Cortex of kidney (tissue), 1 donor: Measurements from ENCODE around the gene PIK3C3.
"Not testable (repeated sequence)": the region's sequence is repeated elsewhere in the genome, so short reads cannot be mapped to it uniquely, and the experiment has no call there.

Experiments used
- DNase-seq: peaks from one replicate; lab custom pipeline; 2025; lab: John Stamatoyannopoulos, UW

Gene PIK3C3

DNA sequence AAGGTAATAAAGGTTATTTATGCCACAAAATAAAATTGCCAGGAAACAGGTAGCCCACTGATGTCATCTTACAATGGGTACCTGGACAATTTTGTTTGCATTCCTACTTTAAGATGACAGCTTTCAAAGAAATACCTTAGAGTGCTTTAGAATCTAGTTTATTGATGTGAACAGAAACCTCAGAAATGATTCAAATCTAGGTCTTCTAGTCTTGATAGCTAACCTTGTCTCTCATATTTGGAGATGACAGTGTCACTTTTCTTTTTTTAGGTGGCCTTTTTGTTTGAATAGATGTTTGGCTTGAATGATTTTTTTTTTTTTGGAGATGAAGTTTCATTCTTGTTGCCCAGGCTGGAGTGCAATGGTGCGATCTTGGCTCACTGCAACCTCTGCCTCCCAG lies 69.1 kb downstream of the PIK3C3 start:
- DNase-seq: no peak

DNA sequence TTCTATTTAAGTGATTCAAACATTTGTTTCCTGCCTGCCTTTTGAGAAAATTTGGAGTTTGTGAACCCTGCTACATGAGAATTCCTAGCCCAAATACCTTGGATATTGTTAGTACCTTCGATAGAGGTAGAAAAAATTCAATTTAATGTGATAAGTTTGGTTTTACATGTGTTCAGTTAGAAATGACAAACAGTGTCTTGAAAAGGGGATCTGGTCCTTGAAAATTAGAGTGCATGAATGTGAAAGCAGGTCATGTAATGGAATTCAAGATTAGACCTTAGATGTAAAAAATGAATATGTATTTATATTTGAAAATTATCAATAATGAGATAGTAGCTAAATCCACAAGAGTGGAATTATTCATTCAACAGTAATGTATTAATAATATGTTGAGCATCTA lies 70.5 kb downstream of the PIK3C3 start:
- DNase-seq: no peak

DNA sequence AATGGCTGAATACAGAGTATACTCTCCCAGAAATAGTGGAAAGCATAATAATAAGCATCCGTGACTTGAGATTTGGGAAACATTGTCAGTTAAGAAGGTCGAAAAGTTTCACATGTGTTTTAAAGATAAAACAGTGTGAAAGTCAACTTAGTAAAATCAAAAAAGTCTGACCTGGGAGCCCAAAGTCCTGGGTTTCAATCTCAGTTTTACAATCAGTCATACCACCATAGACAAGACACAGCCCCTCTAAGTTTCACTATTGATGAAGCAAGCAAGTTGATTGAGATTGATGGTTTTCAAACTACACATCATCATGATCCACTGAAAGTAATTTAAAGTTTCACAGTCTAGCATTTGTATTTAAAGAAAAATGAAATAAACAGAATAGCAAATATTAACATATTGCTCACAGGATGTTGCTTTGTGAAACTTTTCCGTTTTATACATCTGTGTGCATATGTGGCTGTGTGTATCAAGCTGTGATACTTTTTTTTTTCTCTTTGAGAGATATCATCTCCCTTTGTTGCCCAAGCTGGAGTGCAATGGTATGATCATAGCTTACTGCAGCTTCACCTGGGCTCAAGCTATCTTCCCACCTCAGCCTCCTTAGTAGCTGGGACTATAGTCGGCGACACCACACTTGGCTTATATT lies 71.1 kb downstream of the PIK3C3 start:
- no peak for DNase-seq

DNA sequence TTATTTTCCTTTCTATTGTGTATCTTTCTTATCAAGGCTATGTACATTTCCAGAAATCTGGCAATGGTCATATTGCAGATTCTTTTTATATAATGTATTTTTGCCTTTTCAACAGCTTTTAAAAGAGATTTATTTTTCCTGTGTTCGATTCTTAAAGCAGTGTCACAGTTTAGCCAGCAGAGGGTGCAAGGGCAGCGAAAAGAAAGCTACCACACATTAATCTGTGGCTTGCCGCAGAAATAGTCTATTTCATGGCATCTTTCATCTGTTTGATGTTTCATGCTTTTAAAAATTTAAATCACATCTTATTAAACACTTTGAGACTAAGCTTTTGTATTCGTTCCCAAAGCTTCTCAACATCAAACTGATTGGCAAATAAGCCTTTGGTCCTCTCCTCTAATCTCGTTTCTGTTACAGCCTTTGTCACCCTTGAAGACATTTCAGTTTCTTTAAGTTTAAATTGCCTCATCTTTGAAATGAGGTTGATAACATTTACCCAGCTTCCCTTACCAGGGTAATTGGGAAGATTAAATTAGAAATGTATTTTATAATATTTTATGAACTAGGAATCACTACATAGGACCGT lies 73.3 kb downstream of the PIK3C3 start:
- DNase-seq: no peak

DNA sequence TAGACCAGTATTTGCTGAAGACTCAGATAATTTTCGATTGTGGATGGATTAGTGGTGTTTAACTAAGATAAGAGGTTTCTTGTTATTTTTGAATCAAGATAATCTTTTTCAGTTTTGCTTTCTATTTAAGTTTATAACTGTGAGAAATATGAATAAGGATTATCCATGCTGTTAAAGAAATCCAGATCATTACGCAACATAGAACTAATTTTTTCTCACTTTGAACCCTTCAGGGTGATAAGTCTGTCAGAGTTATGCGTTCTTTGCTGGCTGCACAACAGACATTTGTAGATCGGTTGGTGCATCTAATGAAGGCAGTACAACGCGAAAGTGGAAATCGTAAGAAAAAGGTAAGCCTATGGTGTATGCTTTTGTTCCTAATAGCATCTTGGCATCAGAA lies 74.1 kb downstream of the PIK3C3 start:
- no peak for DNase-seq

DNA sequence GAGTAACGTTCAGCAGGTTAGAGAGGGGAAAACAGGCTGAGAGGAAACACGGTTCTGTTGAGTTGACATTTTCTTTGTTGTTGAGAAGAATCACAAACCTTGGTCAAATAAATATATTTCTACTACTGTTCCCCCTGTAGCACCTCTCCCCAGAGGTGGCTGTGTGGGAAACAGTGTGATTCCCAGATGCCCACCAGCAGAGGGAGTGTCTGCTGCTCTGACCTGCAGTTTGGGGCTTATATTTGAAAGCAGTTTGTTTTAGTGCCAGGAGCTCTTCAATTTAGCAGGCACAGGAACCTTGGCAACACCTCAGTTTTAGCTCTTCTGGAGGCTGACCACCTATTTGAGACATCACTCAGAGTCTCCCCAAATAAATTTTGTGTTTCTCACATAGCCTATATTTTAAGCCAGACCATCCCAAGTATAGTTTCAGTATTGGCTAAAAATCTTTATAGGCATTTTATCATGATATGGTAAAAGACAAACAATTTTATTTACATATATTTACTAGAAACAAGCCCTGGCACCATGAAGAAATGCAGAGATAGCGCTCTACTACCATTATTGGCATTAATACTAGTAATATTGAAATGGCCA lies 75.7 kb downstream of the PIK3C3 start:
- DNase-seq: no peak

DNA sequence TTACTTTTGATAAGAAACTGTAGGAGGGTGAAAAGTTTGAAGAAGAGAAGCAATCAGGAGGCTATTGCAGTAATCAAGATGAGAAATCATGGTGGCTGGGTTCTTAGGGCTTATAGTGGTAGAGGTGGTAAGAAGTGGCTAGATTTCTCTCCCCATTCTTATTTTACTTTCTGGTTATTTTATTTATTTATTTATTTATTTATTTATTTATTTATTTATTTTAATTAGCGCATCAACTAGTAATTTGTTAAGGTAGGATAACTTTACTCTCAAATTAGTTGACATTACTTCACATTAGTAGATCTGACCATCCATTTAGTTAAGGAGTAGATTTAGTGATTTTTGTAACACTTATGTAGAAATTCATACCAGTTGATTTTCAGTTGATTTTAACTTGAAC lies 77.4 kb downstream of the PIK3C3 start:
- DNase-seq: no peak

DNA sequence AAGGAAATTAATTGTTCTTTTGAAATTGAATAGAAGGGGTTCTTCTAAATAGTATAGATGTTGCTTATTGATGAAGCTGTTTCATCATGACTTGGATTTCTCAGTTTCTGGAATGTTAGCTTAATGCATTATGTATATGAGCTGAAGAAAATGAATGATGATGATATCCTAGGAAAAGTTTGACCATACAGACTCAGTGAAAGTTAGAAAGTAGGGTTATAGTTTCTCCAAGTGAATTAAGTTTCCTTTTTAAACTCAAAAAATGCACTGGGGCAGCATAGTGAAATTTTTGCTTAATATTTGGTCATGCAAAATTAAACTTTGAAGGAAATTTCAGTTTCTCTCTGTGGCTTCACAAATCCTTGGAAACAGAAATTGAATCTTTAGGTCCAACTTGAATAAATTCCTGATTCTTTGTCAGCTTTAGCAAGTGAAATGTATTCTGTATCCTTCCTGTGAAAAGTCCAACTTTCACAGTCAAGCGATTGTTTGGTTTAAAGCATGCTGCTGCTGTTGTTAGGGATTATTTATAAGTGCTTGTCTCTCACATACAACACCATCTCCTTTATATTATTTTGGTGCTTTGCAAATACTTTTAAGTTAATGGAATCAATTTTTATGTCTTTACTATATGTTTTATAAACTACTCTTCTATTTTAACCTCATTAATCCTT lies 78.2 kb downstream of the PIK3C3 start:
- no peak for DNase-seq

DNA sequence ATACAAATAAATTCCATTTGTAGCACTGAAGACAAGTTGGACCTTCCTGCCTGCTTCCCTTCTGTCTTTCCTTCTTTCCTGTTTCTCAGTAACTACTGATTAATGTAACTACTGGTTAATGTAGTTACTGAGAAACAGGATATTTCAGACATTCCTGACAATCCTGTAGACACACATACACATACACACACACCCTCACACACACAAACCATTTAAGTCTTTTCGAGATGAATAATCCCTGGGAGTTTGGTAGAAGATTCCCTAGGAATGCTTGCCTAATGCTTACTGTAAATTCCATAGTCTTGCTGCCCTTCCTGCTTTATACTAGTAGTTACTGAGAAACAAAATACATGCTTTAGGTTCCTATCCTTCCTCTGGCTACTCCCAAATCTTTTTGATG lies 83.9 kb downstream of the PIK3C3 start:
- DNase-seq: no peak

DNA sequence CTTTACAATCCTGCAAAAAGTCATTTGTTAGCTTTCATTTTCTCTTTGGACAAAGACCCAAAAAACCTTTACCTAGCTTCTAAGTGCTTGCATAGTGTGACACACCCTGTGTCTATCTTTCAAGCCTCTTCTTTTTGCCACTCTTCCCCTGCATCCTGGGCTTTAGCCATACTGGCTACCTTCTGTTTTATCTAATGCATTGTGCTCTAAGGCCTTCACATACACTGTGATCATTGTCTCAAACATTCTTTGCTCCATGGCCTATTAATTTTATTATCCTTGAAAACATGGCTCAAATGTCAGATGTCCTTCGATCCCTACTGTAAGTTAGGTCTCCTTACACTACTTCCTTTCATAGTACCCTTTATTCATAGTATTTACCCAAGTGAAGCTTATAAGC lies 84.4 kb downstream of the PIK3C3 start:
- no peak for DNase-seq

DNA sequence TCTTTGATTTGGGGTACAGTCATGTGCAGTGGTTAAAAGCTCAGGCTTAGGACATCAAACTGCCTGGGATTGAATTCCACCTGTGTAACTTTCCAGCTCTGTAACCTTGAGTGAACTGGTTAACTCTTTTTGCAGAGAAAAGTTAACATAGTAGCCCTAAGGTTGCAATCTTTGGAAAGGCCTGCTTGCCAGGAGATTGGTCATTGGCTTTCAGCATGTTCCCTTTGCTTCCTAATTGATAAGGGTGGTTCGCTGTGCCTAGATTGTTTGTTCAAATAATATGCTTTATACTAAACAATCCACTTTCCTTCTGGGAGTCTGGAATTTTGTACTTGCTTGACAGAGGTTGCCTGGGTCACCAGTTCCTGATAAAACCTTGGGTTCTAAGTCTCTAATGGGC lies 86.8 kb downstream of the PIK3C3 start:
- DNase-seq: no peak

DNA sequence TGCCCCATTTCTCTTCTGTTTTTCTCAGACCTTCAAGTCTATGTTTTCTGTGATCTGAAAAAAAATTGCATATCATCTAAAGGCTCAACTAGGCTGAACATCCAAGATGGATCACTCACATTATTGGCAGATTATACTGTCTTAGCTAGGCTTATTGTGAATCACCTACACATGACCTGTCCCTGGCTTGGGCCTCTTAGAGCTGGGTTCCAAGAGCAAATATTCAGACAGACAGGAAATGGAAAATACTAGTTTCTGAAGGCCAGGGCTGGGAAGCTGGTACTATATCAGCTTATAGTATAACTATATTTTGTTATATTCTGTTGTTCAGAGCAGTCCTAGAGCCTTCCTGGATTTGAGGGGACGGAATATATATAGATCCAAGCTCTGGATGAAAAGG lies 90.3 kb downstream of the PIK3C3 start:
- no peak for DNase-seq

DNA sequence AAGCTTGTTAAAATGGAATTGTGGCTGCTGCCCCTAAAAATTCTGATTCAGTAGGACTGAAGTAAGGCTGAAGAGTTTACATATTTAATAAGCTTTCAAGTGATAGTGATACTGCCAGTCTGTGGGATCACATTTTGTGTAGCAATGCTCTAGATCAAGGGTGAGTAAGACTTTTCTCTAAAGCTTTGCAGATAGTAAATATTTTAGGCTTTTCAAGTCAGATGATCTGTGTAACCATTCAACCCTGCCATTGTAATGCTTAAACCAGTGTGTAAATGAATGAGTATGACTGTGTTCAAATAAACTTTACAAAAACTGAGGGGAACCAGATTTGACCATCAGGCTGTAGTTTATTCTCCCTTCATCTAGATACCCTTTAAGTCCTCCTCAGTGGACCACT lies 92.7 kb downstream of the PIK3C3 start:
- DNase-seq: no peak

DNA sequence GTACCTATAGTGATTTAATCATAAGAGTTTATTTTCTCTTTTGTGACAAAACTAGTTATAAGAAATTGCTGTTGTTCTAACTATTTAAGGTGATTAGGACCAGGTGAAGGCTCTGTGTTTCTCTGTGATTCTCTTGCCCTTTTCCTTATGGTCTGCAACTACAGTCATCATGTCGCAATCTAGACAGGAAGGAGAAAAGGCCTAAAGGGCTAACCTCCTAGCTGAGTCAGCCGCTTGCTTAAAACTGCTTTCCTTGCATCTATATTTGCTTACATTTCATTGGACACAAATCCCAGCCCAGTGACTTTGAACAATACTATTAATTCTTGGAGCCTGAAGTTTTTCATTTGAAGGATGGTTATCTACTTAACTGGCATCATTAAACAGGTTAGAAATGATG lies 93.1 kb downstream of the PIK3C3 start:
- no peak for DNase-seq

DNA sequence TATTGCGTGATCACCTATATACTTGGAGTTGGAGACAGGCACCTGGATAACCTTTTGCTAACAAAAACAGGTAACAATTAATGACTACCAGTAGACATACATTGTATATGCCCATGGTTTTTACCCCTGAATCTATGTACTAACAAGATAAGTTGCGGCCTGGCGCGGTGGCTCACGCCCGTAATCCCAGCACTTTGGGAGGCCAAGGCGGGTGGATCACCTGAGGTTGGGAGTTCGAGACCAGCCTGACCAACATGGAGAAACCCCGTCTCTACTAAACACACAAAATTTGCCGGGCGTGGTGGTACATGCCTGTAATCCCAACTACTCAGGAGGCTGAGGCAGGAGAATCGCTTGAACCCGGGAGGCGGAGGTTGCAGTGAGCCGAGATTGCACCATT lies 94.5 kb downstream of the PIK3C3 start:
- not testable (repeated sequence) for DNase-seq

DNA sequence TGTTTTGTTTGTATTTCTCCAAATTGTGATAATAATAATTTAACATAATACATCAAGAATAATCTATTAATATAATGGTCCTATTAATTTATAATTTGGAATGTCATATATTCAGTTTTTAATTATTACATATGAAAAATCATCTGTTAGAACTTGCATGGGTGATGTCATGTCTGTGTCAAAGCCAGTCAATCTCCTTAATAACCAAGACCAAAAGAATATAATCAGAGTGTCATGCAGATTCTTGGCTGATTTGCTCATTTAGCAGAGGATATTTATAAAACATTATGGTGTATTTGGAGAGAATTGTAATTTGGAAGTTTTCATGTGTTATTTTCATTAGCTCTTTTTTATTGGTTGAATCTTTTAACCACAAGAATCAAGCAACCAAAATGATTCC lies 96.4 kb downstream of the PIK3C3 start:
- DNase-seq: no peak

DNA sequence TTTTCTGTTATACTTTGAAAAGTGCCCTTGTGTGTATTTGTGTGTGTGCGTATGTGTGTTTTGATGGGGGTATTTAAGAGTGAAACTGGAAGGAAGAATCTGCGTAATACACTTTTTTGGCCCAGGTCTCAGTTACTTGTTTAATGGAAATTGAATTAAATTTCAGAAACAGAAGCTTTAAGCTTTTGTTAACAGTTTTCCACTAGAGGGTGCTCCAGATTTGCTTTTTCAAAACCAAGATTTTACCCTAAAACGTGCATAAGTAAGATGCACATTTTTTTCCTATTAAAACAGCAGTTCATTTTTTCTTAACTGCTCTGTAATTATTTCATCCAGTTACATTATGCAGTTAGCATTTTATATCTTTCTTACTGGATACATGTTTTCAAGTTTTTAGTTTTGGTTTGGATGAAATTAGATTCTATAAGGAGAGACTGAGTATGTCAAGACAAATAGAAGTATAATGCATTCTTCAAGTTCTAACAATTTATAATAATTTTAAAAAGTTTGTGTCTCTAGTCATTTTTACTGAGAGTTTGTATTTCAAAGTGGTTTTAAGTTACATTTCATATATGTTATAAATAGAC lies 97.2 kb downstream of the PIK3C3 start:
- DNase-seq: no peak

DNA sequence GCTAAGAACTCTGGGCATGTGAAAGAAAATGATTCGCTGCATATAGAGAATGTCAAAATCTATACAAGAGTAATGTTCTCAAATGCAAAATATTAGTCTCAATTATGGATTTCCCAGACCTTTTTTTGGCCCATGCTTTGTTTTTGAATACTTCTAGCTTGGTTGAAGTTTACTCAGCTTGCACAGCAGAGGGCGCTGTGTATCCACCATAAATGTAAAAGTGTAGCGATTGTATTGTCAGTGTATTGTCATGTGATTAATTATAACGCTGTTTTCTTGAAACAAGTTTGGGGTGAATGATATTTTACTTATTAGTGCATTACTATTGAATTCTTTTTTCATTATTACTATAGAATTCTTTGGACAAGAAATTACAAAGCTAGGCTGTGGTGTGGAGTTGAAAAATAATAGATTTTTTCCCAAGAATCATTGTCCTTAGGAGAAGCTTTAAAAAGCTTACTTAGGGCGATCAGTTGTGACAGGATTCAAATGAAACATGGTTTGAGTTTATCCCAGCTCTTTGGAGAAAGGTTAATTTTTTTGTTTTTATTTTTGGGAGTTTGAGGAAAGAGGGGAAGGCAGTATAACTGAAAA lies 98.3 kb downstream of the PIK3C3 start:
- DNase-seq: no peak

DNA sequence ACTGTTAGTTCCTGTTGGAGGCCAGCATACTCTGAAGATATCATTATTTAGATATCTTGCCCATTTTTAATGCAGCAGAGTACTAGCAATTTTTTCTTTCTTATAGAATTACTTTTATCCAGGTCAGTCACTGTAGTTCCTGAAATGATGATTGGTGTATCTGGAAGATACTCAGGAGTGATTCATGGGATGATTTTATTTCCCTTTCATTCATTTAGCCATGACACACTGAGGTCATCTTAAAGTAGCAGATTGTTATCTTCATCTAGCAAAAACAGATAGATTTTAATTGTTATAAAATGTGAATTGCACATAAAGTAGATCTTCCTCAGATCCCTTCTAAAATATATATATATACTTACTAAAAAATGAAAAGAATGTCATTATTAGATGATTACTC lies 109.1 kb downstream of the PIK3C3 start:
- DNase-seq: no peak

DNA sequence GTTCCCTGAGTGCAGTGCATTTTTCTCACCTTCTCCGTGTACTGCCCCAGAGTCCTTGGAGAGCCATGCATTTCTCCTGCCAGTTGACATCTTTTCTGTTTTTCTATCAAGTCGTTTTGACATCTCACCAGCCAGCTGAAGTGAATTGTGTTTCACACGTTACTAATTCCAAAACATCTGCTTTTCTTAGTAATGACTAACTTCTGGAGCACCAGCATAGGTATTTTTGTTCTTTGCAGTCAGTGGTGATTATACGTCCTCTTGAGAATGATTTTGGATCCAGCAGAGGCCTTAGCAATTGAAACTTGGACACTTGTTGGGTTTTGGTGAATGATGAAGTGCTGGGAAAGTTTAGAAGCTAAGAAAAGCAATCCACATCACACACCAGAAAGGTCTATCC lies 112.5 kb downstream of the PIK3C3 start:
- no peak for DNase-seq

DNA sequence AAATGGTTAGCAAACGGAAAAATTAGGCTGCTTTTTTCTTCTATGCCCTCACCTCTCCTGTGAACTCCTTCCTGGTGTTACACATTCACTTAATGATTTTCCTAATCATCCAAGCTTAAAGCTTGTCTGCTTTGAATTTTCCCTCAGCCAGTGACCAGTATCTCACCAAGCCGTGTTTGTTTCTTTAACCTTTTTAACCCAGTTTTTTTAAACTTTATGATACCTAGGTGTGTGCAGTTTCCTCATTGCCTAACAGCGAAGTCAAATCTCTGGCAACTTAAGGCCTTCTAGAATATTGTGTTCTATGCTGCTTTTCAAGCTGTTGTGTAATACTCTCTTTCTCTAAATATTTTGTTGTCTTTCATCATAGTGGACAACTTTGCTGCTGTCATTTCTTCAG lies 113.0 kb downstream of the PIK3C3 start:
- no peak for DNase-seq

DNA sequence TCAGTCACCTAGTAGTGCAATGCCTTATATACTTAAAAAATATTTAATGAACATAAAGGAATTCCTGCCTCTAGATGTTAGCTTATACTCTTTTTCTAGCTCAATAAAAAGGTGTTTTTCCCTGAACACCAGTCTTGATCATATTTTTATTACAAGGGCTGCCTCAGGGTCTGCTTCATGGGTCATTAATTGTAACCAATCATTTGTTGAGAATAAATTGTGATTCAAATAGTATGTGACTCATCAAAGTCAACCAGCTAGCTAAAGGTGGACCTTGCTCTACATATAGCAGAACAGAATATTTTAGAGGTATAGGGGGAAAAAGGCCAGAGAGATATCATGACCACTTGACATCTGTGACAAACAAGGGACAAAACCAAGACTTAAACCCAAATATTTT lies 114.0 kb downstream of the PIK3C3 start:
- no peak for DNase-seq

DNA sequence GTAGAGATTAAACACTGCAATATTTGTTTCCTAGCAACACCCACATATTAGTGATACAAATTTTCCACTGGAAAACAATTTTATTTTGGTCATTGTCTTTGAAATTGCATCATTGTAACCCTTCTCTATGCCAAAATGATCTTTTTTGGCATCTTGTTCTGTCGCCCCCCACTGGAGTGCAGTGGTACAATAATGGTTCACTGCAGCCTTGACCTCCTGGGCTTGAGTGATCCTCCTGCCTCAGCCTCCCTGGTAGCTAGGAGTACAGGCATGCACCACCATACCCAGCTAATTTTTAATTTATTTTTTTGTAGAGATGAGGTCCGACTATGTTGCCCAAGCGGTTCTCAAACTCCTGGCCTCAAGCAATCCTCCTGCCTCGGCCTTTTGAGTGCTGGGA lies 117.4 kb downstream of the PIK3C3 start:
- no peak for DNase-seq
